ENCODE results near the gene CADM2.

CADM2 gene

DNA sequence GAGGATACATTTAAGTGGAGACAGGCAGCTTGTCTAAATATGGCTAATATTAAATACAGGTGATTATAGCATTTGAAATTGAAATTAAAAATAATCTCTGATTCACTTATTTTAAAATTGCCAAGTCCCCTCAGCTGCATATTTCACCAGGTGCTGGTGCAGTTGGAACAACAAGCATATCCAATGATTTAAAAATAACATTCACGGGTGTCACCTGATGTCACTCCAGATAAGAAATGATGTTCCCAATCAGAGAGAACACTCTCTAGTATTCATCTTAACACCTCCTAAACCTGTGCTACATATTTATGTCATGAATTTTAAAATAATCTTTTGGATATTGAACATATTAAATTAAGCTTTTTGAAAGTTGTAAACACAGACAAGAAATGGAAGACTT is 249.9 kb downstream of the CADM2 start:
- FAIRE-seq, result no peak

DNA sequence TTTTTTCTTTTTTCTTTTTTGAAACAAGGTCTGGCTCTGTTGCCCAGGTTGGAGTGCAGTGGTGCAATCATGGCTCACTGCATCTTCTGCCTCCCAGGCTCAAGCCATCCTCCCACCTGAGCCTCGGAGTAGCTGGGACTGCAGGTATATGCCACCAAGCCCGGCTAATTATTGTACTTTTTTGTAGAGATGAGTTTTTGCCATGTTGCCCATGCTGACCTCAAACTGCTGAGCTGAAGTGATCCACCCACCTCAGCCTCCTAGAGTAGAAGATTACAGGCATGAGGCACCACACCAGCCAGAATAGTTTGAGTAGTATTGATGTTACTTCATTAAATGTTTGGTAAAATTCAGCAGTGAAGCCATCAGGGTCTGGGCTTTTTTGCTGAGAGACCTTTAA is 251.8 kb downstream of the CADM2 start:
- no peak for FAIRE-seq

DNA sequence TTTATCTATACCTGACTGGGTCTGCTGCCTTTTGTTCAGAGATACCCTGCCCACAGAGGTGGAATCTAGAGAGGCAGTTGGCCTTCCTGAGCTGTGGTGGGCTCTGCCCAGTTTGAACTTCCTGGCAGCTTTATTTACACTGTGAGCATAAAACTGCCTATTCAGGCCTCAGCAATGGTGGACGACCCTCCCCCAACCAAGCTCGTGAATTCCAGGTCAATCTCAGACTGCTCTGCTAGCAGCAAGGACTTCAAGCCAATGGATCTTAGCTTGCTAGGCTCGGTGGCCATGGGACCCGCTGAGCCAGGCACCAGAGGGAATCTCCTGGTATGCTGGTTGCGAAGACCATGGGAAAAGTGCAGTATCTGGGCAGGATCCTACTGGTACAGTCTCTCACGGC is 270.2 kb downstream of the CADM2 start:
- FAIRE-seq, result no peak

DNA sequence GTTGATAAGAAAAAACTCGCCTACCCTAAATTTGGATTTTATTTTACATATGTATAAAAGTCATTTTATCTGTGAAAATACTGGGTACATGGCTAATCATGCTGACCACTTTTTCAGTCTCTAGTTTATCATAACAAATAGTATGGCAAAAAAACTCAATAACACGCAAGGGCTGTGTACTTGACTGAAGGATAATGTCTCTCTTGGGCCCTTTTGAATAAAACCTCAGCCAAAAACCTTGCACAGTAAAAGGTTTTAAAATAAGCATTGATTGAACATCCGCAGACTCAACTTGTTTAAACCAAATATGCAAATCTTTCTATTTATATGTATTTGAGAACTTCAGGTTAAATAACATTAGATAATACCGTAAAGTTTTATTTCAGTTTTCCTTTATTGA is 285.3 kb downstream of the CADM2 start:
- FAIRE-seq, result no peak

DNA sequence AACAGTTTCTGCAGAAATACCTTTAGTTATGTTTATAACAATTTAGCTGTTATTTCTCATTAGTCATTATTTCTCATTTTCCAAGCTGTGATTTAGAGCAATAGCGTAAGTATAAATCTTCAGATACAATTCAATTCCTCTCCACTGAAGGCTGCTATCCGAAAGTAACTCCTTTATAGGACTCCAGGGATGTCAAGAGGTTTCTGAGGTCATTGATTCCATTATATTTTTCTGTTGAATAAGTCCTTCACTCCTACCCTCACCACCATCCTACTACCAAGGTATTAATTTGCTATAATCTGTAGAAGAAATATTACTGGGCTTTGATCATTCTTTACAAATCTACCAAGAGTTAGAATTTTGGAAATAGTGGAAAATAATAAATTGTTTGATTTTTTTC is 285.7 kb downstream of the CADM2 start:
- FAIRE-seq, result peak; percentile 11

DNA sequence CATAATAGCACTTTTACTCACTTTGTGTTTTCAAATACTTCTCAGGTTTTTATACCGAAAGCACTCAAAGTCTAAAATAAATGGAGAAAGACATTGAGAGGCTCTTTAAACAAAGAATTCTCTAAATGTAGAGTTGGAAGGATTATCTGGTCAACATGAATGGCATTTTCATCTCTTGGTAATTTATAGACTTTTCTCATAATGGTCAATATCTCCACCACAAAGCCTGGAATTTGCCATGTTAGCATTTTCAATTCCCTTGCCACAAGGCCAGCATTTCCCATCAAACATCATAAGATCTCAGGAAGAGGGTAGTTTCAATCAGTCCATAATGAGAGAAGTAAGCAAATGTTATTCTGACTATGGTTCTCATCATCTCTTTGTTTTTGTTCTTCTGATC is 293.0 kb downstream of the CADM2 start:
- FAIRE-seq, result no peak

DNA sequence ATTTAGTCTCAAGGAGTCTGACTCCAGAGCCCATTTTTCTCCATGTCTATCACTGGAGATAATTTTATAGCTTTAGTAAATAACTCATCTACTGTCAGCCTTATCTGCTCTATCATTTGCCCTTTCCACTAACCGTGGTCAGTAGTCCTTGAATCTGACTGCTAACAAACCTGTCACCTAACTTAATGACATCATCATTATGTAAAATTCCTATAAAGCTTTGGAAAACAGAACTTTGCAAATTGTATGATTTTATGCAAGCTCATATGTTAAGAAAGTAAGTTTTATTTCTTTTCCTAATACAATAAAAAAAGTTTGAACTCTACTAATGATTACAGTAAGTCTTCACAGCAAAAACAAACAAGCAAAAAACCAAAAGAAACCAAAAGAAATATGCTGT is 293.9 kb downstream of the CADM2 start:
- FAIRE-seq, result no peak

DNA sequence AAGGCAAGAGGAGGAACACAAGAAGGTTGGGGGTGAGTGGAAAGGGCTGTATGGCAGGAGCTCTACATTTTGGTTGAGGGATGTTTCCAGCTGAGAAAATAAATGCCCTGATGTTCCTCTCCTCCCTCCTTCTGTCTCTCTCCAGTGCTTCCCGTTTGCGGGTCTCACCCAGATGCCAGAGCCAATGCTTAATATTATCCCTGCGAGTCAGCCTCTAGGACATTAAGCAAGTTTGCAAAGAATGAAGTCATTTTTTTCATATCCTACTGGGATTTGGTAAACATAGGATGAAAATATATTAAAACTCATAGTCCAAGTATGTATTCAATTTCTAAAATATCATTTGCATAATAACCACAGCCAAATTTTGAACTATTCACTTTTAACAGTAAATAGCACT is 295.9 kb downstream of the CADM2 start:
- no peak for FAIRE-seq

DNA sequence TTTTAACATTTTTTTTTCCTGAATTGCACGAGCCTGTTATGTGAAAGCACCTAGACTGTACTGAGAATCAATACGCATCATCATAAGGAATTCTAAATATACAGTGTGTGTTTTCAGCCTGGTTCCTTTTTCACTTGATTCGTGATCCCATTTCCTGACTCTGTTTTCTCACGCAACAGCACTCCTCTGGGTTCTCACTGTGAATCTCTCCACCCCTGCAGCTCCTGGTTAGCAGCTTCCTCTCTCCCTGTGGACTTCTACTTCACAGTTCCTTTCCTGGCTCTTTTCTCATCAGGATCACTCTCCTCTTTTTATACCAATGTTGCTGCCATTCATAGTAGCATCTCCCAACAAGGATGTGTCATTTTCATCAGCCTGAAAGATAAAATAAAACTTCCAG is 297.2 kb downstream of the CADM2 start:
- no peak for FAIRE-seq

DNA sequence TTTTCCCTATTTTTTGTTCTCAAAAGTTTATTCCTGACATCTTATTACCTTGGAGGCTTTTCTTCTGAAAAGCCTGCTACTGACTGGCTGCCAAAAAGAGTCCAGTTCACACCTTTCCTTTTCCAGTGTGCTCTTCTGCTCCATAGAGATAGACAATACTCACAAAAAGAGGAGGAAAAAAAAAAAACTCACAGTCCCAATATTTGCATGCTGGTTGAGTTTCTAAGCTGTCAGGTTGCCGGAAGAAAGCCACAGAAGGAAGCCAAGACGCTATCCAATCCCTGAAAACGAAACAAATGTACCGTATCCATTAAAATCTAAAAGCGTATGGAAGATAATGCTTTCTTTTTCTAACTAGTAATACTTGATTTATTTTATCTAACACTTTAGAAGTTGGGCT is 299.5 kb downstream of the CADM2 start:
- FAIRE-seq, result no peak

DNA sequence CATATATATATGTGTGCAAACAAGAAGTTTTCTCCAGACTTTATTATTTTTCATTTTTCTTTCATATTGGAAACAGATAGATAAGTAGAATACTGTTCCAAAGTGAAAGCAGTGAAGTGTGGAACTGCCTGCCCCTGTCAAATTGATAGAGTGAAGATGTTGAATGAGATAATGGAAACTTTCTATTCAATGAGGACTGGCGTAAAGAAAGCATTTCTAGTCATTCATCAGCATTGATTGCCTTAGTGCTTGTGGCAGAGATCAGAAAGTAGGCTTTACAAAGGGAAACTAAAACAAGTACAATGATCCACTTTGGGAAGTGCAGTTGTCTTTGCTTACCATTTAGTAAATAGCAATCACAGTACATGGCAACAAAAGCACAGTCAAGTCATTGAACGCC is 300.0 kb downstream of the CADM2 start:
- no peak for FAIRE-seq

DNA sequence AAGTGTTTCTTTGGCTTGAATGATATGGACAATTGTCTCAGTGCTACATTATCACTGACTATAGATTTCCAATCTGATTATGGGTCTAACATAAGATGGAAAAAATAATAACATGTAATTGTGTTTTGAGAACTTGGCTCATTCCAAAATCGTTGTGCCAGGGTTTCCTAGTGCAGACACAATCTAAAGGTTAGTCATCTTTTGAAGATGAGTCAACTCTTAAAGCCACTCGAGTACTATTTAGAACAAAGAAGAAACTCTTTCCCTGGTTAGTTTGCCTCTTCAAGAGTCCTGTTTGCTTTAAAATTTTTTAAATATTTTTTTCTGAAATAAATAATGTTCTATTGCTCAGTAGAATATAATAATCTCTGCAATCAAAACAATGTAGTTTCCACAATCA is 301.0 kb downstream of the CADM2 start:
- FAIRE-seq, result no peak

DNA sequence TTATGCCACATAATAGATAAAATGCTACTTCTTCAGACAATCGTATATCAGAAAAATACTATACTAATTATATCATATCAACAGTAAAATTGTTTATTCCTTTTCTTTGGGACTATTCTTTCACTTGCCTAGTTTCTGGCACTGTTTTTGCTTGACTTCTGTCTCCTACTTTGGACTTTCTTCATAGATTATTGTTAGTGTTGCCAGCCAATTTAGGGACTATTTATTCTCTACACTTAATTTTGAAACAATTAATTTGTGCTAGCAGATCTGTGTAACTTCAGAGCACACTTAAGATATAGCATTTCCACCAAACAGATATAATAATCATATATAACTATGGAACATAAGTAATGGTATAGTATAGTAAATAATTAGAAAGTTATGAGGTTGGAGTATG is 305.6 kb downstream of the CADM2 start:
- peak; percentile 51 for FAIRE-seq

DNA sequence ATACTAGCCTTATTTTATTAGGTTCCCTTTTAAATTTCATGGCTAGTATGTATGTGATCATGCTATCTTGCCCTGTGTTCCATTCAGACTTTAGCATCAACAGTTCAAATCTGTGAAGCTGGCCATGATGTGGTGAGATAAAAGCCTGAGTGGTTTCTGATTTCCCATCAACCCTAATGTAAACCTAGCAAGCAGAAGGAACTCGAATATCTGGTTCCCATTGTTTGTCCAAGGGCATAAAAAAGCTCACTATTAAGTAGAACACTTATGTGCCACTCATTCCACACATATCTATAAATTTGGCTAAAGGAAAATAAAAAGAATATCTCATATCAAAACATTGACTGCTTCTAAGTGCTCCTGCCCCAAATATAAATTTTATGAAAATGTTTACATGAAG is 311.7 kb downstream of the CADM2 start:
- no peak for FAIRE-seq

DNA sequence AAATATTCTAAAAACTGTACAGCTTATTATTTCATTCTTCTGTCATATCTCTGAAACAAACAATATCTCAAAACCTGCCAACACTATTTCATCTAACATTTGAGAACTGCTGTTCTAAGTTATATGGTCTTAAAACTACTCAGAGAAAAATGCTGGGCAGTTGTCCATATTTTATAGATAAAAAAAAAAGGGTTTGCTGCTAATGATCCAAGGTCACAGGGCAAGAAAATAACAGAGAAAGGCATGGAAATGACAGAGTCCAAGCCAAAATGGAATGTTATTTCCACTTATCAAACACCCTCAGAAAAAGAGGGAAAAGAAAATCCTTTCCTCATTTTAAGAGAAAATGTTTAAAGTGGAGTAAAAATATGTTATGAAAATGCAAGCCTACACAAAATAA is 313.1 kb downstream of the CADM2 start:
- FAIRE-seq, result no peak

DNA sequence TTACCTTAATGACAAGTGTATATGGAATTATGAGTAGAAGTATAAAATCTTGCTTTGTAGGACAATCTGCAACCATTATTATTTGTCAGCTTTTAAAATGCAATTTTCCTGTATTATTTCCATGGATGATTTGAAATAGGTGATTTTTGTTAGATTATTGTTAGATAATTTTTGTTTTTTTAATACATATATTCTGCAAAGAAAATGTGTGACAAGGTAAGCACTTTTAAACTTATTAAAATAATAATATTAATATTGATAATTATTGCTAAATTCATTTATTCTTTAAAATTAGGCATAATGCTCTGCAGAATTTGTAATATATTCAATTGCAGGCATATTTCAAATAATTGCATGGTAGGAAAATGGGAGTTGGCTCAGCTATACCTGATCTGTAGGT is 329.5 kb downstream of the CADM2 start:
- FAIRE-seq, result no peak

DNA sequence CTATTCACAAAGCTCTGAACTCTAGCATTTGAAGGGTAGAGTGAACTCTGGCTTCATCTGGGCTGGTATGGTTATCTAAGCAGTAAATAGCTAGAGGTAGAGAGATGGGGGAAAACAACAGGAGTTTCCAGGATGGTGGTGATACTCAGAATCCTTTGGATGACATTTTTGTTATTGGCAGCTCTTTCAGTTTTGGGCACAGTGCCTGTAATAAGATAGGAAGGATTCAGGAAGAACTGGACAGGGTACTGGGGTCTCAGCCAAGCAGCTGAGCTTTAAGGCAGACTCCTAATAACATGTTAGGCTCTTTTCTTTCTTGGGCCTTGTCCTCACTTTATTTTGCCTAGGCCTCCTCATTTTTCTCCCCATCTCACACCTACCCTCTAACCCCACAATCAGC is 338.5 kb downstream of the CADM2 start:
- FAIRE-seq, result no peak

DNA sequence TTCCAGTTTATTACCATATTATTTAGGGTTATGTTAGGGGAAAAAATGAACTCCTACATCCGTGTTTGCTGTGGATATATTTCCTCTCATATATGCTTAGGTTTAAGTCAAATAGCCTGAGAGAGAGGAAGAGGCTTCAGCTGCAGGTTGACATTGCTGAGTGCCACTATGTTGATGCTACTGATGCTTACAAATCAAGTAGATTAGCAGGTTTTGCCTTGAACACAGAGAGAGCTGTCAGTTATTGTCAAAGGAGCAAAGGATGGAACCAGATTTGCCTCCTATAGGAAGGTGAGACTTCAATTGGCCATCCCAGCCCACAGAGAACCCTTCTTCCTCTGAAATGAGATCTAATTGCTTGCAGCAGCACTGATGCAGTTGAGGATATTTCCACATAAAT is 339.2 kb downstream of the CADM2 start:
- FAIRE-seq, result no peak

DNA sequence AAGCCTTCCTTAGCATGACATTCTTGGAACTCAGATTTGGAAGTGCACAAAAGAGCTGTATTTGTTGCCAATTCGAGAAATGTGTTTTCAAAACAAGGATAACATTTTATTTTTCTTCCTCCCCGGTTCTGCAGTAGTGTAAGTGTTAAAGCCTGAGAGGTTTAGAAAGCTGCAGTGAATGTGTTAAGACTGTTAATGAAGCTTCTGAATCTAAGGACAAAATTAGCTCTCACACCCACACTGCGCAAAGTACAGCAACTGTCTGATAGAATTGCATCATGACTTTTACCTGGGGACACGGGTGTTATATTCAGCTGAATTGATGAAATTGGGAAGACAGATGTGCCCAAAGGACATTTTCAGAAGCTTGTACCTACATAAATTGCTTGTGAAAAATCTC is 344.4 kb downstream of the CADM2 start:
- FAIRE-seq, result no peak

DNA sequence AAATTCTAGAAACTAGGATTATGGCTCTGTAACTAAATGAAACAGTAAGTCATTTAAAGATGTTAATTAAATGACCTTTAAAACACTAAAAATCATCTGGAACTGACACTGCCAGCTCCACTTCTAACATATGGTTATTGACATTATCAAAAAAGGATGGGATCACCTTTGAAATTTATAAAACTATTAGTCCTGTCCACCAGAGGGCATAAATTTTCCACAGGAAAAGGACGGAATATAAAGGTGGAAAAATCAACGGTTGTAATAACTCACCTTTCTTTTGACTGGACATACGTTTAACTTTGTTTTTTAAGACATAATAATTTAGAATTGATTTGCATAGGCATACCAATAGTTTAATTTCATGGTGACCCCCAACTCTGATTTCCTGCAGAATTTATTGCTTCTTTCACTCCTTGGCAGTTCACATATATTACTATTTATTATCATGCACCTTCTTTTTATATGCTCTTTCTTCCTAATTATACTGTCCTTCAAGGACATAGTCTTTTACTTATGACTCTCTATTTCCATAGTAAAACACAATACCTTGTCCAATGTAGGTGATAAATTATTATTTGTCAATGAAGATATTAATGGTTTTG is 345.7 kb downstream of the CADM2 start:
- FAIRE-seq, result peak; percentile 25

DNA sequence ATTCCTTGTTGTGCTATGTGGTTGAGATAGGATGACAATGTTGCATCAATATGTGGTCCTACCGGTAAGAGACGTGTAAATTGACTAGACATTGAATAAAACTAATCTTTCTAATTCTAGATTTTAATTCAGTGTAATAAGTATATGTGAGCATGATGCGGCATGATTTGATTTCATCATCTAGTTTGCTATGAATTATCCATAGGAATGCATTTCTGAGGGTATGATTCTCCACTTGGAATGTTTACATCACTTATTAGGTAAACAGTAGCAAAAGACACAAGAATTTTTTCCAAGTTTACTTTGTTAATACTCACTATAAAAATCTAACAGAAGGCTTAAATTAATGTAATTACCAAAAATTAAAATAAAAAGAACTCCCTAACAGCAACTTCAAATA is 353.5 kb downstream of the CADM2 start:
- FAIRE-seq, result no peak

DNA sequence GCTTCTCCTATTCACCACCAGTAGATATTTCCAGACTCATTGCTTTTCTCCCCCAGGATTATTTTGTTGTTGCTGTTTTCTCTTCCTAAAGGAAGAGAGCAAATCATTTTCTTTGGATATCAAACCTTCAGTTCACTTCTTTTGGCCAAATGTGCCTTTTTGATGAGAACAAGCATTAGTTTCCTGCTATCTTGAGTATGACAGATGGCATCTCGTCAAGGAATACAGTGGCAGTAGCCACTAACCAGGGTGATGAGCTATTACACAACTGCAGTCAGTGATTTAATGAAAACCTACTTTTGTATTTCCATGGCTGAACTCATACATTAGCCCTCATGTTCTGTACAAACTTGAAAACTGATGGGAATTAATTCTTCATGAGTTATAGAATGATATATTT is 354.6 kb downstream of the CADM2 start:
- FAIRE-seq, result no peak

DNA sequence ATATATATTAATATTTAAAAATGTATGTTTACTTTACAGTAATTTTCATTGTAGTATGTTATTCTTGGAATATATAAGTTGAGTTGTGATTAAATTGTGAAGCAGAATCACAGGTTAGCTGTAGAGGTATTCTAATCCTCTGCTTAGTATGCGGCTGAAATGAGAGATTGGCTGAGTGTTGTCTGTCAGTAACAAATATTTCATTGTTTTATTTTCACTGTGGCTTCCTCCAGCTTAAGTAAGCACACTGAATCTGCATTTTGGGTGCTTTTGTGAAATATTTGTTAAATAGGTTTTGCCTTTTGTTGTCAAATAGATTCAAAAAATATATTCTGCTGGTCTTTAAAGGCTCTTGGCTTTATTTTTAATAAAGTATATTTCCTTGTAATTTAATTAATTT is 357.5 kb downstream of the CADM2 start:
- FAIRE-seq, result no peak

DNA sequence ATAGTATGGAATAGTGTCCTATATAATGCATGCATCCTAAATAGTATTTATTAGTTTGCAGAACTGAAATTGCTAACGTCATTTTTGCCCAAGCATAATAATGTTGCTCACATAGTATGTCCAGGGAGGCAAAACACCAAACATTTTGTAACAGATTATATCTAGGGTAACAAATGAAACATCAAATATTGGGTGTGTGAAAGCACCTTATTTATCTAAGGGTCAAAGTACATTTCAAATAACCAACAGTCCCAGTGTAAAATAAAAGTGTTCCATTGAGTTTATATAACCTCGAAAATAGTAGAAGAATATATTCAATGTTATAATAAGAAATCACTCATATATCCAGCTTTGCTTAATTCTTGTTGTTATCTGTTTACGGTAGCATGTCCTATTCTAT is 363.1 kb downstream of the CADM2 start:
- no peak for FAIRE-seq

DNA sequence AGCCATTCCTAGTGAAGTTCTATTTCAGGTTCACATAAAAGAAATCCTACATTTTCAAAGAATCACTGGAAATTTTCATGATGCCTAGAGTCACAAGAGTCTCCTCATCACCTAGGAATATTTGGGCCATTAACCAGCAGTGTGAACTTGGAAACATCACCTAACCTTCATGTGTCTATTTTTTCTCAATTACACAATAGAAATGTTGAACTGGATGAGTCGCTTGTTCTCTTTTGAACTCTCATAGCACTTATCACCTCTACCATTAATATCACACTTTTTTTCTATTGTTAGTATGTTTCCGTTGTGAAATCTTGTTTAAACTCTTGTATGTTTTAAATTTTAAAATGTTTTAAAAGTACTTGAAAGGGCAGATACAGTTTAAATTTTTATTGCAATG is 371.3 kb downstream of the CADM2 start:
- FAIRE-seq, result no peak

DNA sequence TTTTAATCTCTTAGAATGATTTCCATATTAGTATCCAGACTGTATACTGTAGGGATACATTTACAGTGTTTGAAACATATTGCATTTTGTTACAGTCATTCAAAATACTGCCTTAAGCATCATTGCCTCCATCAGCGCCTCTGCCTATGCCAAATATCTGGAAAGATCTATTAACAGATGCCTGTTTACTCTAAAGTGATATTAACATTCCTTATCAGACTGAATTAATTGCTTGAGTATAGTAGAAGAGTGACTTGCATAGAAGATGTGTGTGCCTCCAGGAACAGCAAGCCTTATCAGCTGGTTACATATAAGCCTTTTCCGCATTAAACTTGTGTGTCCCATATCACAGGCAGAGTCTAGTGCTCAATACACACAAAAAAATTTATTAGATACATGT is 379.1 kb downstream of the CADM2 start:
- FAIRE-seq, result no peak

Data from A204.1 (cell line).